GM12801 (cell line): Measurements from ENCODE around the gene TMEM260.

Experiments
- CTCF ChIP-seq: IDR thresholded peaks from one replicate; pipeline ENCODE4 v1.5.1; 2011; ENCODE audit warnings: control low read depth; ENCODE audit not compliant: insufficient read length; ENCODE audit errors: extremely low read depth

The TMEM260 gene

GRCh38 chr14:56598519-56598918, 18.9 kb downstream of the TMEM260 start:
- no peak for TF ChIP-seq CTCF

- no peak for TF ChIP-seq CTCF
Measured at GRCh38 chr14:56603648-56604047, 24.1 kb downstream of the TMEM260 start.

GRCh38 chr14:56608689-56609088, 29.1 kb downstream of the TMEM260 start:
- no peak for TF ChIP-seq CTCF

GRCh38 chr14:56617084-56617483, 37.5 kb downstream of the TMEM260 start:
- TF ChIP-seq CTCF, result no peak

GRCh38 chr14:56630707-56631106, 51.1 kb downstream of the TMEM260 start:
- no peak for TF ChIP-seq CTCF

- TF ChIP-seq CTCF, result no peak
Measured at GRCh38 chr14:56632195-56632594, 52.6 kb downstream of the TMEM260 start.

GRCh38 chr14:56633544-56633943, 53.9 kb downstream of the TMEM260 start:
- TF ChIP-seq CTCF, result no peak

- no peak for TF ChIP-seq CTCF
Measured at GRCh38 chr14:56635041-56635440, 55.4 kb downstream of the TMEM260 start.
